Pancreas (tissue), 10 donors: Measurements from ENCODE around the gene ROBO1. TPM values are rescaled to one million over a fixed set of nuclear protein-coding genes. Genes with fewer than 3 reads are reported as not detected.

Experiments used
- ATAC-seq, 4 donors: fragments of 200-7000 bp; cut with Tn5 transposase; one replicate each; pipeline versions ENCODE4 v1.8.0 to v1.9.1; 2020; ENCODE audit warnings: mild to moderate bottlenecking in 4 of 4, moderate library complexity in 4 of 4
- DNase-seq, 6 donors: peaks; one replicate each; pipeline ENCODE4 v3.0.0-alpha.2; 2020
- FAIRE-seq: peaks from 2 replicates; lab custom pipeline; 2012; peaks lifted over from hg19 to GRCh38; lab: Jason Lieb, UNC
- H3K27ac ChIP-seq, 4 donors: fragments of 200-600 bp; sonication (generic); 1 replicate in 3 of 4; 2 replicates in 1 of 4; pipeline versions ENCODE4 v1.5.0 to v1.8.0; 2020
- H3K27me3 ChIP-seq, 4 donors: fragments of 200-600 bp; one replicate each; pipeline ENCODE4 v1.8.0; 2021
- H3K36me3 ChIP-seq, 3 donors: fragments of 200-600 bp; sonication (generic) in 1 of 3; one replicate each; pipeline versions ENCODE4 v1.5.0 to v1.8.0; 2020 to 2021
- H3K4me1 ChIP-seq, 3 donors: fragments of 200-600 bp; one replicate each; pipeline ENCODE4 v1.8.0; 2021
- H3K4me3 ChIP-seq, 4 donors: fragments of 200-600 bp; sonication (generic) in 2 of 4; one replicate each; pipeline versions ENCODE4 v1.5.0 to v1.8.0; 2020 to 2021
- H3K9me3 ChIP-seq, 4 donors: fragments of 200-600 bp; one replicate each; pipeline ENCODE4 v1.8.0; 2021
- CTCF ChIP-seq, 4 donors: fragments of 200-600 bp; sonication (generic) in 3 of 4; IDR thresholded peaks; one replicate each; pipeline versions ENCODE4 v1.5.0 to v1.8.0; 2021; ENCODE audit warnings: antibody characterized with exemption in 4 of 4
- WGBS, 2 donors: extraction: QIAGEN DNeasy Blood & Tissue Kit; methylation state at CpG; one replicate each; pipeline ENCODE4 v1.1.7; 2013; 5-methylcytosine and 5-hydroxymethylcytosine counted together
- intact Hi-C, 3 donors: fragments of 100-400 bp; cut with DNase I; formaldehyde crosslinking; loops; one replicate each; pipeline versions ENCODE4 v1.11.1 to v1.14.2; 2022
- polyA plus RNA-seq, 2 donors: library from polyadenylated mRNA; stranded (reverse); fragments of 200-250 nt; gene quantifications; one replicate each; pipeline ENCODE4 v1.2.3, GENCODE V29; 2013
- total RNA-seq, 6 donors: library from RNA; stranded (reverse); fragmentation: NEBNext Ultra II Directional in 4 of 6; extraction: Animal tissue kit (Norgen Biotek cat#: 25700) in 4 of 6; gene quantifications; one replicate each; pipeline versions ENCODE4 v1.2.1 to v1.2.4, GENCODE V29; 2021 to 2023
- donor health status: healthy with polysubstance abuse.
- donor health status: DM: no; HTN: no; CAD: no; lungs with moderate emphysema.
- donor health status: DM: no; HTN: no; CAD: no.
- donor health status: control.
- donor health status: control.
- donor health status: Bipolar disorder and iron deficiency.
- donor health status: DM: yes; HTN: yes; CAD: no.
- donor health status: DM: no; HTN: no; CAD: no.
- donor health status: DM: no; HTN: no; CAD: no.
- donor health status: DM: yes; HTN: yes; CAD: no.

Gene ROBO1
- total and polyA plus RNA-seq, 8 donors: 0.51 to 8.5 (median 2.8) TPM

GRCh38 chr3:79278681-79279080 is 489.1 kb downstream of the ROBO1 start:
- TF ChIP-seq CTCF (IDR thresholded peaks at IDR 0.05): no peak
- no peaks in the 10 kb centered on the region for H3K4me1 ChIP-seq
- FAIRE-seq (no peak), DNase-seq (no peak), ATAC-seq (no peak)
- no peaks in the 10 kb centered on the region for H3K9me3 ChIP-seq
- H3K36me3 ChIP-seq: no peaks in the 10 kb centered on the region
- H3K4me3 ChIP-seq: no peak overlapping the region
- 51 to 68% methylated on average over 1 of the region's 1 CpG for WGBS, 2 donors
- no peak overlapping the region for H3K27ac ChIP-seq
- intact Hi-C loops: no loop called here
- no peaks in the 10 kb centered on the region for H3K27me3 ChIP-seq

- intact Hi-C loops: no loop called here
- TF ChIP-seq CTCF (IDR thresholded peaks at IDR 0.05): no peak
- no peak for DNase-seq
- no peak overlapping the region for H3K4me3 ChIP-seq
- no peaks in the 10 kb centered on the region for H3K36me3 ChIP-seq
- no peak for ATAC-seq
- H3K27ac ChIP-seq: no peak overlapping the region
- no peaks in the 10 kb centered on the region for H3K27me3 ChIP-seq
- no peaks in the 10 kb centered on the region for H3K9me3 ChIP-seq
- no peaks in the 10 kb centered on the region for H3K4me1 ChIP-seq
- no peak for FAIRE-seq
- WGBS, 2 donors: 49 to 64% methylated on average over 4 of the region's 4 CpGs
Measured at GRCh38 chr3:79268422-79268821, 499.4 kb downstream of the ROBO1 start.

- TF ChIP-seq CTCF (IDR thresholded peaks at IDR 0.05): no peak
- DNase-seq (no peak), FAIRE-seq (no peak), ATAC-seq (no peak)
- no peaks in the 10 kb centered on the region for H3K27me3 ChIP-seq
- no peak overlapping the region for H3K4me3 ChIP-seq
- H3K27ac ChIP-seq: no peak overlapping the region
- no peaks in the 10 kb centered on the region for H3K4me1 ChIP-seq
- no peaks in the 10 kb centered on the region for H3K36me3 ChIP-seq
- intact Hi-C loops: no loop called here
- WGBS, 2 donors: 41 to 59% methylated on average over 2 of the region's 2 CpGs
- no peaks in the 10 kb centered on the region for H3K9me3 ChIP-seq
Measured at GRCh38 chr3:79264892-79265291, 502.9 kb downstream of the ROBO1 start.

- H3K4me1 ChIP-seq: no peaks in the 10 kb centered on the region
- intact Hi-C loops: no loop called here
- FAIRE-seq (no peak), DNase-seq (no peak), ATAC-seq (no peak)
- H3K4me3 ChIP-seq: no peak overlapping the region
- TF ChIP-seq CTCF (IDR thresholded peaks at IDR 0.05): no peak
- 54 to 76% methylated on average over 1 of the region's 1 CpG for WGBS, 2 donors
- H3K27ac ChIP-seq: no peak overlapping the region
- H3K27me3 ChIP-seq: no peaks in the 10 kb centered on the region
- no peaks in the 10 kb centered on the region for H3K9me3 ChIP-seq
- H3K36me3 ChIP-seq: no peaks in the 10 kb centered on the region
Measured at GRCh38 chr3:79263423-79263822, 504.4 kb downstream of the ROBO1 start.

- Histone ChIP-seq H3K36me3 (no peaks in the 10 kb centered on the region), H3K27me3 (no peaks in the 10 kb centered on the region), H3K4me3 (no peak overlapping the region), H3K4me1 (no peaks in the 10 kb centered on the region), H3K27ac (no peak overlapping the region), H3K9me3 (no peaks in the 10 kb centered on the region)
- FAIRE-seq (no peak), ATAC-seq (no peak), DNase-seq (no peak)
- intact Hi-C loops: no loop called here
- TF ChIP-seq CTCF (IDR thresholded peaks at IDR 0.05): no peak
- WGBS, 2 donors: 65 to 78% methylated on average over 1 of the region's 1 CpG
Measured at GRCh38 chr3:79258479-79258878, 509.3 kb downstream of the ROBO1 start.
